ENCODE data around the gene ITPRIPL2. TPM values are rescaled to one million over a fixed set of nuclear protein-coding genes. Genes with fewer than 3 reads are reported as not detected.

Gene ITPRIPL2
- total and polyA plus RNA-seq, 2 of the 13 experiments (the other 11 are each of a cell fraction or from before 2014, with no cell fraction given), result 5.9 to 12.6 TPM

DNA sequence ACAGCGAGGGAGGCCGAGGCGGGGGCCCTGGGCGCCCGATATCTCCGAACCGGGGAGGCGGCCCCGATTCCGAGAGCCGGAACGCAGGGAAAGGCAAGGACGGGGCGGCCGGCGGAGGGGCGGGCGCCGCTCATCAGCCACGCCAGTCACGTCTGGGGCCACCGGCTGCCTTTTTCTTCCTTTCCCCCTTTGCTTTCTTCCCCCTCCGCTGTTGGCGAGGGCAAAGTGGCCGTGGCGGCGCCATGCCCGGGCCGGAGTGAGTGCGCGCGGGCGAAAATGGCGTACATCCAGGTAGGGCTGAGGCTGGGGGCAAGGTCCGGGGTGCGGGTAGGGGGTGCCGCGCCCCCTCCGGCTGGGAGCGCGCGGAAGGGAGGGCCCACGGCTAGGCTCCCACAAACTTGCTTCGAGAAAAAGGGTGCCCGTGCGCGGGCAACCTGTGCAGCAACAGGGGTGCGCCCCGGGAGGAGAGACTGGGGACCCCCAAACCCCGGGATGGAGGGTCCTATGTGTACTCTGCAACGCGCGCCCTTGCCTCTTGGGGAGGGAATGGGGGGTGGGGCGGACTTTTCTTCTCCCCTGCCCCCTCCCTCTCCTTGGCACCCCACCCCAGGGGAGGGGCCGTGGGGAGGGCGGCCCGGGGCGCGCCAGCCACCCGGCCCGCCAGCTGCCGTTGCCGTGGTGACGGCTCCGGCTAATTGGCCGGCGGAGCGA is 54.8 kb downstream of the ITPRIPL2 start (continued):
- TF ChIP-seq ZSCAN25 (CRISPR knock-in tag; IDR thresholded peaks at IDR 0.05), result peak; percentile 55; the same call in 1 of the 2 replicates
- no peak for TF ChIP-seq ZSCAN30 (CRISPR knock-in tag; IDR thresholded peaks at IDR 0.05)
- no peak for TF ChIP-seq ZNF180 (CRISPR knock-in tag; IDR thresholded peaks at IDR 0.05; ENCODE audit: borderline replicate concordance, low read depth)
- peak; percentile 58 for TF ChIP-seq EZH2 (conservative IDR thresholded peaks at IDR 0.05; ENCODE audit: low read depth, low read length)
- TF ChIP-seq ZNF609 (CRISPR knock-in tag; IDR thresholded peaks at IDR 0.05; ENCODE audit: borderline replicate concordance), result 0 out of 2 replicates have a peak, but pooled peaks have one; percentile 4
- peak; percentile 74 for TF ChIP-seq HNRNPK (IDR thresholded peaks at IDR 0.05; ENCODE audit: low read depth, low read length, poor library complexity, severe bottlenecking)
- 0 out of 2 replicates have a peak, but pooled peaks have one; percentile 6 for TF ChIP-seq MEIS2 (CRISPR knock-in tag; IDR thresholded peaks at IDR 0.05)
- TF ChIP-seq ATF5 (CRISPR knock-in tag; IDR thresholded peaks at IDR 0.05; ENCODE audit: low read depth), result no peak
- 0 out of 2 replicates have a peak, but pooled peaks have one; percentile 46 for TF ChIP-seq ZNF788 (CRISPR knock-in tag; IDR thresholded peaks at IDR 0.05; ENCODE audit: borderline replicate concordance)

All from HepG2 (cell line).